Fibroblast of skin of left biceps (primary cell): ENCODE results near the gene SCG2.
"Not testable (repeated sequence)": the region's sequence is repeated elsewhere in the genome, so short reads cannot be mapped to it uniquely, and the experiment has no call there.

Experiments used
- DNase-seq, 2 experiments: peaks; one replicate each; pipeline ENCODE4 v3.0.0-alpha.2; 2013; ENCODE audit warnings: low read depth in 2 of 2

Gene SCG2

DNA sequence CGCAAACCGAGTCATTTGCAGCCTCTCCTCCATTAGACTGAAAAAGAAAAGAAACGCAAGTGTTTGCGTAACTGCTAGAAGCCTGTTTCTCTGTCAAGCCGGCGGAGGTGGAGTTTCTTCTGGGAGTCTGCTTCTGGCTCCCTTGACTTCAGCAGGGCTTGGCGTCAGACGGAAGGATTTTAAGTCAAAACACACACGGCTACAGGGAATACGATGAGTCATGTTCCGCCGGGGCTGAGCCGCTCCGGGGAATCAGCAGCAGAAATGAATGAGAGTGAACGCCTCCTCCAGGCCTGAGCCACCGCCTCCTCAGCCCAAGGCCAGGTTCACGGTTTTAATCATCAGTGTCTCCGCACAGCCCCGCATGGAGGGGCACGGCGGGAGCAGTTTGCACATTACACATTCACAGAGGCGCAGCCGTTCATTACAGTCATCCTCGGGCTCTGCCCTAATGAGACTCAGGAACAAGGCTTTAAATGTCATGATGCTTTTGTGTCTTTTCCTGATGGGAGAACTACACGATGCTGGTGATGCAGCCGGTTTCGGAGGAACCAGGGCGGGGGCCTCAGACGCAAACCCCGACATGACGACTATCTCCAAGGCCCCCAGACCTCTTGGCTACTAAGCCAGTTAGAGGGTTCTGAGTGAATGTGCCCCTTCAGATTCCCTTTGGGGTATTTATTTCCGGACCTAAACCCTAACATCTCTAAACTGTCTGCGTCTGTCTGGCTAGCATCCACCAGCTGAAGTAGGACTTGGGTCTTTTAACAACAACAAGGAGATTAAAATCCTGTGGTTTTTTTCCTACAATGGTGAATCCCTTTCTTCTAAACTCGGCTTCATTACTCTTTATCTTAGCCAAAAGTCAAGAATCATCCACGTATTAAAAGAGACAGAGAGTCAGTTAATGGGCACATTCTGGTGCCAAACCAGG is 11.1 kb upstream of the SCG2 start:
- peak; percentile 92 to 93 for DNase-seq

DNA sequence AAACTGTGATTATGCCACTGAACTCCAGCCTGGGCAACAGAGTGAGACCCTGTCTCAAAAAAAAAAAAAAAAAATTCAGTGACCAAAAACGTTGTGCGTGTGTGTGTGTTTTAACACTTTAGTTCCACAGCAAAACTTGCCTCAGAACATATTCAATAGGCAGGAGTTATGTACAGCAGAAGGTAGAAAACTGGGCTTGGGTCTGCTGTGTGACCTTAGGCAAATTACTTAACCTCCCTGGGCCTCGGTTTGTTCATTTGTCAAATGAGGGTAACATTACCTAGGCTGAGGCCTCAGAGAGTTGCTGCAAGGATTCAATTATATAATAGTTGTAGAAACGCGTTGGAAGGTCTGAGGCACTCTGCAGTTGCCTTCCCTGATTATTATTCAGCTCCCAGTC is 10.3 kb upstream of the SCG2 start:
- DNase-seq, result no peak

DNA sequence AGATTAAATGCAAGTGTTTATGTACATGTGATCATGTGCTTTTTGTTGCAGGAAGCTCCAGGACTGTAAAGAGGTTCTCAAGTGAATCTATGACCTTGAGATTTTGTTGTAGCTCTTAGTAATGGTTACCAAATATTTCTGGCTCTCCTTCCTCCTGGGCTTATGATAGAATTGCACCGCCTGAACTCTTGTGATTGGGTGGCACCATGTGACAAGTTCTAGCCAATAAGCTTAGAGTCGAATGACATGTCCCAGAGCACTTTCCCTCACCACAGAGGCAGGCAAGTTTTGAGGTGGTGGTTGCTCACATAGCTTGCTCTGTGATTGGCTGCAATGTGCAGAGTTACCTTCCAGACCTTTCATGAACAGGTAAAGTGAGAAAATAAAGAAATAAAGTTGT is 8.9 kb upstream of the SCG2 start:
- DNase-seq, result no peak

DNA sequence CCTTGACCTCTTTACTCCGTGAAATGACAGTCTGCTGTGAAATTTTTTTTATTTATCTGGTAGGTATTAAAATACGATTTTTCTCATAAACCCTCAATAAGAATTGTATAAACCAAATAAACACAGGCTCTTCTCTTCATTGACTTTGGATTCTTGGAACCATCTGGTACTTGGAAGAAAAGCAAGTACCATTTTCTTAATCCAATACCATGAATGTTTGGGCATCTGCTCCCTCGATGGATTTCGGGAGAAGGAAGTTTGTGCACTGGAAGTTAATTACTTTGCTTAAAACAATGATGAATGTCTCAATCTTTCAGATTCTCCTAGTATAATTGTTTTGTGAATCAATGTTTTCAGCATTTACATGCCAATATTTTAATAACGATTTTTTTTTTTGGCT is 5.3 kb upstream of the SCG2 start:
- DNase-seq, result no peak

DNA sequence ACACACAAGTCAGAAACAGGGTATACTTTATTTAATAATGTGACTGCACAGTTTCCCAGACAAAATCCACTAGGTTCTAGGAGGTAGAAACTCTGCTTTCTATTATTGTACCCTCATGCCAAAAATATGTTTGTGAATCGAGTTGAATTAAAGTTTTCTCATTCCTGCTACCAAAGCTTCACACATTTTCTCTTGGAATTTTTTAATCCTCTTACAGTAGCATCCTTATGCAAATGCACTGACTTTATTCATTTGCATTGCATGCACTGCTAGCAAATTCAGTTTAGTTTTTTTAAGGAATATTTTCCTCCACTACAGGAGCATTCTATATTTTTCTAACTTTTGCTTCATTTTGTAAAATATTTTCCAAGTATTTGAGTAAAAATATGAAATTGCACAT is 4.8 kb upstream of the SCG2 start:
- no peak for DNase-seq

DNA sequence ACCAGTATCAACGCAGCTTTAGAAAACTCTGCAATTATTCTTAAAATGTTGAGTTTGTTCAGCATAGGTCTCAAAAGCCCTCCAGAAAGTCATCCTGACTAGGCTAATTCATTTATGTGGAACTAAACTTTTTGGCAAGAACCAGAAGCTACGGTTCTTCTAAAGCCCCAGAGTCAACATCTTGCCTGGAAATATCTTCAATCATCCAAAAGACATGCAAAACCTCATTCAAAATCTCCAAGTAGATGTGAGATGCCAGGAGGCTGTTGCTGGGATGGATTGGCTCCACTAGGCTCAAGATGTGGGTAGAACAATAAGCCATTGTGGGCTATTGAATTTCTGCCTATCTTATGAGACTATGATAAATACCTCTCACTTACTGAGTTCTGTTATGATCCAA is 2.1 kb upstream of the SCG2 start:
- no peak for DNase-seq

DNA sequence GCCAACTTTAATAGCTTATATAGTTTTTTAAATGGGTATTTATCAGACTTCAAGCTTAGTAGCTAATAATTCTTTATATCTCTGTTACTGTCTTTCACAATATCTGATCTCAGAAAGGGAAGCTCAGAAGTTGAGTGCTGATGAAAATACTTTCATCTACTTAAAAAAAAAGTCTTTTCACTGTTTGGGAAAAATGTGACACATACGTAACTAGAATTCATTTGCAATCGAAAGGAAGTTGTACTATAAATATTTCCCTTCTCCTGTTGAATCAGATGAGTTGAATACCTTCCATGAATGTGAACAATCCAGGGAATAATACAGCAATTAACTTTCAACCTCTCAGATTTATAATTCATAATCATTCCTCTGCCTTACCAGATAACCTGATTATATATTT is 811 bp upstream of the SCG2 start:
- DNase-seq, result no peak

DNA sequence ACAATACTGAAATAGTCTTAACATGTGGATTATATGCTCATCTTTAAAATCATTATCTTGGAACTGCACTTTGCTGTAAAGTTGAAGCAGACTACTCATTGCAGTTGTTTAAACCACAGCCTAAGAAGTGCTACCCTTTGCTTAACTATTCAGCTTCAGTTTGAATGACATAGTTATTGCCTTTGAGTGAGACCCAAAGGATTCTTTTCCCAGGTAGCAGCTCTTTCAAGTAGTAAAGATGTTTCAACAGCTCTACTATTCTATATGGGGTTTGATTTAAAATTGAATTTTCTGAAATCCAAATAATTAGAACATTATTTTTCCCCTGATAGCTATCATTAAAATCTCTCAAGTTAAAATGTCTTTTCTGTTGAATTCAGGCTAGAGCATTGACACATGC is 1.1 kb downstream of the SCG2 start:
- DNase-seq, result no peak

DNA sequence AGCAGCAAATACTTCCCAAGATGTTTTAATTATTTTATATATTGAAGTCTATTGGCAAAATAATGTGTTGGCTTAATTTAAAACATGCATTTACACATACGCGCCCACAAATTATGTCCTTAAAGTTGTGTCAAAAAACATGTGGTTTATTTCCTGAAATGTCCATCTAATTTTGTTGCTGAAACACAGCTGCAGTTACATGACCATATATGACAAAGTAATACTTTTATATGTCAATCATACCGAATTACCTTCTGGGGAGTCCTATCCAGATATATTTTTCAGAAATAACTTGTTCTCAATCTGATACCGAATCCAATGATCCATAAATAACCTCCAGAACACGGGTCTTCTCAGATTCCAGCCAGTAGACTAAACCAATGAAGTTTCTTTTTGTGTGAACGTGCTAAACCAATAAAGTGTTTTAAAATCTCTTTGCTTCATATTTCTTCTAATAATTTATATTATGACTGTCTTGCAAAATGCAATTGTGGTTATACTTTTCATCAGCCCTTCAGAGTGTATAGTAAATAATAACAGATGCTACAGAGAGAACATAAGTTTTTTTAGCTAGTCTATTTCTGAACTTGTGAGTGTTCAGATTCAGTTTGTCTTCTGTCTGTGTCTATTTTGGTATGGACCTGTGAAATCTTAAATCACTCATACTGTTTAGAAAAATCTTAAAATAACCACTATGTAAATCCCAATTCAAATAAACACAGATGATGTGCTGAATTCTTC is 2.4 kb downstream of the SCG2 start:
- peak in 1 of 2 experiments; percentile 35 for DNase-seq

DNA sequence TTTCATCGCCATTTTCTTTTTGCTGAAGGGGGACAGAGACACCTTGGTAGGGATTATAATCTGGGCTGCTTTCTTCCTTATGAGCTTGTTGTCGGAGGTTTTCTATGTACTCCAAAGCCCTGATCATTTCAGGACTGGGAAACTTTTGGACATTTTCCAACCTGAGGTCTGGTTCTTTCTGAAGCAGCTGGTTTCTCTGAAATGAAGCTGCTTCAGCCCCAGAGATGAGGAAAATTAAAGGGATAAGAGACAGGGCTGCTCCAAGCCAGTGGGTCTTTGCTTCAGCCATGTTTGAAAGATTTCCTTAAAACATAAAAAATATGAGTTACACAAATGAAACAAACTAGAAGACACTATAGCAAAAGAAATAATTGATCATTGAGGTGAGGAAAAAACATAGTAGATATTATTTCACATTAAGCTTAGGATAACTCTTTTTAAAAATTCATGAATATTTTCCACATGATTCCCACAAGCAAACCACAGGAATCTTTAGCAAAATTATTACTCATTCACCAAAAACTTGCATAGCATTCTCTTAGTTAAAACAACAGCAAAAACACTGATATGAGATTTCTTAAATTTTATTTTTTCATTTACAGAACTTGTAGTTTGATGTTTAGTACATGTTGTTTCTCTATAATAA is 3.0 kb downstream of the SCG2 start:
- DNase-seq, result peak; percentile 80 to 82

DNA sequence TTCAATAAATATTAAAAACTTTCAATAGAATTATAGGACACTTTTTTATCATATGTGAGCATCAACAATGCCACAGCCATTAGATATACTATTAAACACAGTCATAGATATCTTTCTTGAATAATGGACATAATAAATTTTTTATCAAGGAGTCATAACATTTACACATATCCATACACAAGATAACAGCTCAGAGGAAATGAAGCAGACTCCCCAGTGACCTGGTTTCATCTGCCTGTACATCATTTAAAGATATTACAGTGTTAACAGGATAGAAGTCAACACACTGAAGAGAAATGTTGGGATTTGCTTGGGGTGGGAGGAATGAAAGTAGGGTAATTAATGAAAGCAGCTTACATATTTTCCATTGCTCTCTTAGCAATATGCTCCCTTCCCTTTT is 5.1 kb downstream of the SCG2 start:
- DNase-seq, result peak; percentile 75 to 78

DNA sequence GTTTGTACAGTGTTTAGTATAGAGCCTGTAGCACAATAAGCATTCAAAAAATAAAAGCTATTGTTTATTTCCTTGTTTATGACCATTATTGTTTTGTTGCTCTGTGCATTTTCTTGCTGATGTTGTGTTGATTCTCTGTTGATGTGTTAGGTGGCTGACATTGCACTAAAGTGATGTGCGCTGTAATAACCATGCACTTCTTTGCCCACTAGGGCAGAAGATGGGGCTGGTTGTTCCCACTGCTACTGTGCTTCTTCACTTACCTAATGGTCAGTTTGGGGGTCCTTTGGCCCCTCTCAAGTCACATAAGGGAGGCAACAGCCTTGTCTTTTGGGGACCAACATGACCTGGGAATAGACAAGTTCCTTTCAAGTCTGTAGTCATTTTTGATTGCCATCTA is 6.0 kb downstream of the SCG2 start:
- no peak for DNase-seq

DNA sequence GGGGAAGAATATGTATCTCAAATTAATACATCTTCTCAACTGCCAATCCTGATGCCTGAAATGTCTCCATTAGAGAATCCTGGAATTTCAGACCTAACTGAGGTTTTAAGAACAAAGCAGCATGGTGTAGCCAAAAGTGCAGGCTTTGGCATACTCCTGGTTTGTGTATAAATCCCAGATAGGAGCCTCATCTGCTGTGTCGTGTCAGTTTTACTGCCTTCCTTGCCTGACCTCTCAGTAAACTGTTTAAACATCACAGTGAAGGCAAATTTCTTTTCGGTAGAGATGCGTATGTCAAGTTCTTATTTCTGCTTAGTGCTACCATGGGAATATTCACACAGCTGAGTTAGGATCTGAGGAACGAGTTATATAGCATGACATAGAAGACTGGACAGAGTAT is 7.3 kb downstream of the SCG2 start:
- DNase-seq, result no peak

DNA sequence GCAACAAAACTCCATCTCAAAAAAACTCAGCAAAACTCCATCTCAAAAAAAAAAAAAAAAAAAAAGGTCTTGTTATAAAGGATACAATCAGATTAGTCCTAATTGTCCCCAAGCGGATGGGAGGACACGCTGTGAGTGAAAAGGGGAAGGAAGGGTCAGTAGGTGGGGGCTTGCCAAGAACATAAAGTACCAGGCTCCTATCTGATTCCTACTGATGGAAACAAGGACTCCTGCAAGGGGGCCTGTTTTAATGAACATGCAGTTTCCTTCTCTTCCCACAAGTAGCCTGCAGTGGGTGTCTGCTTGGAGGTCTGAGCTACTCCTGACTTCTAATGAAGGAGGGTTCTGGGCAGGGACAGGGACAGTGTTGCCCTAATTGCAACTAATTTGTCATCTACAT is 7.9 kb downstream of the SCG2 start:
- no peak for DNase-seq

DNA sequence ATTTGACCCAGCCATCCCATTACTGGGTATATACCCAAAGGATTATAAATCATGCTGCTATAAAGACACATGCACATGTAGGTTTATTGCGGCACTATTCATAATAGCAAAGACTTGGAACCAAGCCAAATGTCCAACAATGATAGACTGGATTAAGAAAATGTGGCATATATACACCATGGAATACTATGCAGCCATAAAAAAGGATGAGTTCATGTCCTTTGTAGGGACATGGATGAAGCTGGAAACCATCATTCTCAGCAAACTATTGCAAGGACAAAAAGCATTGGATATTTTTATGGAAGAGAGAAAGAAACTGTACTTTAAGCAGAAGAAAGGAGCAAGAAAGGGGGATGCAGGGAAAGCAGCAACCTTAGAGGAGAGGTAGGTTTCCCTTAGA is 9.5 kb downstream of the SCG2 start:
- not testable (repeated sequence) for DNase-seq

DNA sequence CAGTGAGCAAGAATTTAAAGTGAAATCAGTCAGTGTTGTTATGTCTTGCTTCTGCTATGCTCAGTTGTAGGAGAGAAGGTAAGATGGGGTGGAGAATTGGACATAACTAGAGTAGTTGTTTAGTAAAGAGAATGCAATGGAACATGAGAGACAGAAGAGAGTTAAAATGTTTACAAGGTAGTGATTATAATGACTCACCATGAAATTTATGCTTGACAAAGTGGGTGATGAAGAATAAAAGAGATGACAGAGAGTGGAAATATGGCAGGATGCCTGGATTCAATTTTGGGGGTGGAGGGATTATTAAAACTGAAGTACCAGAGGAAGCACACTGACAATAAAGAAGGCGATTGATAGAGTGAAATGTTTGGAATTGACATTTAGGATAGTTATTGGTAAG is 10.6 kb downstream of the SCG2 start:
- DNase-seq, result peak; percentile 37 to 41

DNA sequence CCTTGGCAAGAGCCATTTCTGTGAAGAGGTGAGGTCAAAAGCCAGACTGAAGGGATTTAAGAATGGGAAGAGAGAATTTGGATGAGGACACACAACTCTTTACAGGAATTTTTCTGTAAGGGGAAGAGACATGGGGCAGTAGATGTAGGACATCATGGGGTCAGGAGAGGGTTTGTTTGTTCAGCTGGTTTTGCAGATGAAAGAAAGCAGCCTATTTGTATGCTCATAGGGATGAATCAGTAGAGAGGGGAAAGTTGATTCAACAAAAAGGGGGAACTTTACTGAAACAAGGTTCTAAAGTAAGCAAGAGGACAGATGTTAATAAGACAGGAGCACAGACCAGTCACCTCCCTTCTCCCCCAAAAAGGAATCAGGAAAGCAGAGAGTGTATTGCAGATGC is 11.2 kb downstream of the SCG2 start:
- no peak for DNase-seq

DNA sequence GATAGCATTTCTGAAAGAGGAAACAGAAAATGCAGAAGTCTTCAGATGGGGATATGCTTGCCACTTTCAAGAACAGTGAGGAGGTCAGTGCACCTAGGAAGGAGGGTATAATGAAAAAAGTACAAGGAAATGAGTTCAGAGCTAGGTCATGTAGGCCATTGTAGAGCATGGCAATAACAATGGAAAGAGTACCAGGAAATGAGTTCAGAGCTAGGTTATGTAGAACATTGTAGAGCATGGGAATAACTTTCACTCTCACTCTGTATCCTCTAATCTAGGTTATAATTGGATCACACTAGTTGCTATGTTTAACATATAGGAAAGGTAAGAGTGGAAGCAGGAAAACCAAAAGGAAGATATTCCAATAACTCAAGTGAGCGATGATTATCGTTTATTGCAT is 12.3 kb downstream of the SCG2 start:
- DNase-seq, result no peak

DNA sequence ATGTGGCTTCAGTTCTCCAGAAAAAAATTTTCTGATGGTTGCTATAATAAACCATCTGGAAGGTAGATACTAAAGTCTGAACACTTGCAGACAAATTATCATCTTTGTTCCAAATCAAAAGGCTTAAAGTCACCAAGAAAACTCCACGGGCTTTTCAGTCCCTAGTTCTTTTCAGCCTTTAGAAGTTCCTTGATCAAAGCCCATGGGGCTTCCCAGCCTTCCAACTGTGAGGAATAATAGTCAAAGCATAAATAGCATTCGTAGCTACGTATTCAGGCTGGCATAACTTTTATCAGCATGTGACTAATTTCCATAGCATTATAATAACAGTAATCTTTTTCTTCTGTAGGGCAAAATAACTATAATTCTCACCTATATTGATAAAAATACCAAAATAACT is 13.9 kb downstream of the SCG2 start:
- DNase-seq, result no peak

DNA sequence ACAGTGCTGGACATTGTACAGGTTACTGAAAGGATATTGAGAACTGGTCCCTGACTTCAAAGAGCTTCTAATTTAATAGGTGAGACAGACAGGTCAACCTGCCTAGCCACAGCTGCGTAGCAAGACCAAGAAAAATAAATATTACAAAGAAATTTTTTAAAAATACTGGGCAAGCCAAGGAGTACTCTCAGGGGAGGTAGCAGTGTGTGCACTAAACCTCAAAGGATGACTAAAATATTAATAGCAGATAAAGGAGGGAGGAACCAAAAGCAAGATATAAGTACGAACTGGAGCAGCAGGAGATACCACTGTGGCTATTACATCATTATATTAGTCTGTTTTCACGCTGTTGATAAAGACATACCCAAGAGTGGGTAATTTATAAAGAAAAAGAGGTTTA is 14.9 kb downstream of the SCG2 start:
- DNase-seq, result no peak

DNA sequence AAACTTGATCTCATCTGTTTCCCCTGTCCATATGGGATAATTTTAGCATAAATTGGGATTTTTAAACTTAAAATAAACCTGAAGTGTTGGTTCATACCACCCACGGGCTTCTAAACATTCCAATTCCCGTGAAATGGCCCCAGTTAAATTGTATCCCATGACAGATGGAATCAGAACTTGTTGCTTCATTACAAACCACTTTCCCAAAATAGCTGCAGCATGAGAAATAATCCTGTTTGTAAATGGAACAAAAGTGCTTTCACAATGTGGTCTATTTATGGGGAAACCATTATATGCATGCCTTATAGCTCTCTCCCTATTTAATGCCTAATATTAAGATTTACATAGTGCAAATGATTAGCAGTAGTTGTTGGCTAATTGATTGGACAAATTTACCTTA is 15.9 kb downstream of the SCG2 start:
- peak; percentile 60 to 66 for DNase-seq

DNA sequence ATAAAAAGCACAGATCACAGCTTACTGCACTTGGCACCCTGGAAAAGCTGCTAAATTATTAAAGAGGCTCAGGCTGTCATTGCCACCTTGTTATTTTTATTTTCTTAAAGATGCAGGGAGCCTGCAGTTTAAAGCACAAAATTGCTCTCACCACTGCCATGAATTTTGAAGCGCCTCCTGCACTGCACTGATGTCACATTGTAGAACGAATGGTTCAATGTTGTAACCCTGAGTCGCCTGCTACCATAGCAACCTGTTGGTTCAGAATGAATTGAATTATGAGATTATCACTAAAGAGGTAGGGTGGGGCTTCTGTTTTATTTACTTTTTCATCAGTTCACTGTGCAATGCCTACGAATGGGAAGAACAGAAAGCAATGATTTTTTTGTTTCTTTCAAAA is 16.5 kb downstream of the SCG2 start:
- no peak for DNase-seq

DNA sequence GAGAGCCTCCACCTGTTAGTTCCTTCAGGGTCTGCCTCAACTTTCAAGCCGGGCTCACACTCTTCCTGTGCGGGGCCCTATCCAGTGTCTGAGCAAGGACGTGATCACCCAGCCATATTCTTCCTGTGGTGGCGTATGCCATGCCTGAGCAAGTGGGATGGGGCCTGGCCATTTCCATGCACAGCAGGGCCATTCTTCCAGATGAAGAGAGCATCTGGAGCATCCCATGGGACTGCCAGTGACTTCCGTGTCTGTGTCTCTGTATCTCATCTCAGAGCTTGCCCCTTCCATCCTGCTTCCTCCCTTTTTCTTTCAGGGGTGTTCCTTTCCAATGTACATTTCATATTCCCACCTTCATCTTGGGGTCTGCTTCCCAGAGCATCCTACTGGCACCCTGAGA is 20.2 kb downstream of the SCG2 start:
- no peak for DNase-seq
